ENCODE results near the gene PDCD10. TPM values are rescaled to one million over a fixed set of nuclear protein-coding genes. Genes with fewer than 3 reads are reported as not detected.

Gene PDCD10
- total RNA-seq, 1 experiment from 2014 or later: 65.8 TPM

DNA sequence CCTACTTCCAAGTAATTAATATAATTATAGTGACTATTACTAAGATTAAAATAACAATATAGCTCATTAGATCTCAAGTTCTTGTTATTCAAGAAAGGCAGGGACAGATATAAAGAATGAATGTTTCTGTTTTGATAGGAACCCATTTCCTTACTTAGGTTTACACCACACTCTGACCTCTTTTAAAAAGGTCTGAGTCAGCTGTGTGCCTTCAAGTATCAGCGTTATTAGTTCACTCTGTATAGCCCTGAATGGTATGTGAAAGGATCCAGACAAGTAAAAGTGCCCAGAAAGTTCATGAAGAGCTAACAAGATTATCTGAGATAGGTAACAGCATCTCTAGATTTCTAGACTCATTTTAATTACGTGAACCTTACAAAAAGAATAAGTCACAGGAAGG, 28.9 kb downstream of the PDCD10 start:
- Histone ChIP-seq H3K9me3 (no peaks in the 10 kb centered on the region), H3K27me3 (replicated peaks; ENCODE audit: control insufficient read depth, insufficient read depth, low read length) (no peaks in the 10 kb centered on the region), H3K4me3 (ENCODE audit: low read depth, low read length) (no peak overlapping the region), H3K4me1 (no peaks in the 10 kb centered on the region), H3K36me3 (ENCODE audit: control insufficient read depth, insufficient read depth, low read length) (peaks cover 2% of the 10 kb centered on the region)
- H3K27me3 Mint-ChIP-seq (ENCODE audit: insufficient read depth, unreplicated experiment): no peaks in the 10 kb centered on the region
- POLR2A ChIA-PET: no interaction called here
- intact Hi-C loops (cut with micrococcal nuclease; ENCODE audit: unreplicated experiment): no loop called here
- no peaks in the 10 kb centered on the region for H3K9me3 Mint-ChIP-seq (ENCODE audit: unreplicated experiment)
- no peak overlapping the region for H3K27ac Mint-ChIP-seq (ENCODE audit: unreplicated experiment)
- TF ChIP-seq, protein P1, sequence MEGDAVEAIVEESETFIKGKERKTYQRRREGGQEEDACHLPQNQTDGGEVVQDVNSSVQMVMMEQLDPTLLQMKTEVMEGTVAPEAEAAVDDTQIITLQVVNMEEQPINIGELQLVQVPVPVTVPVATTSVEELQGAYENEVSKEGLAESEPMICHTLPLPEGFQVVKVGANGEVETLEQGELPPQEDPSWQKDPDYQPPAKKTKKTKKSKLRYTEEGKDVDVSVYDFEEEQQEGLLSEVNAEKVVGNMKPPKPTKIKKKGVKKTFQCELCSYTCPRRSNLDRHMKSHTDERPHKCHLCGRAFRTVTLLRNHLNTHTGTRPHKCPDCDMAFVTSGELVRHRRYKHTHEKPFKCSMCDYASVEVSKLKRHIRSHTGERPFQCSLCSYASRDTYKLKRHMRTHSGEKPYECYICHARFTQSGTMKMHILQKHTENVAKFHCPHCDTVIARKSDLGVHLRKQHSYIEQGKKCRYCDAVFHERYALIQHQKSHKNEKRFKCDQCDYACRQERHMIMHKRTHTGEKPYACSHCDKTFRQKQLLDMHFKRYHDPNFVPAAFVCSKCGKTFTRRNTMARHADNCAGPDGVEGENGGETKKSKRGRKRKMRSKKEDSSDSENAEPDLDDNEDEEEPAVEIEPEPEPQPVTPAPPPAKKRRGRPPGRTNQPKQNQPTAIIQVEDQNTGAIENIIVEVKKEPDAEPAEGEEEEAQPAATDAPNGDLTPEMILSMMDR (IDR thresholded peaks at IDR 0.05; ENCODE audit: insufficient read depth in 1 of 2, low read depth in 1 of 2, low read length in 1 of 2, severe bottlenecking in 1 of 2, unreplicated experiment in 1 of 2): no peak
- no peak for DNase-seq
- no peak overlapping the region for H3K4me3 Mint-ChIP-seq (ENCODE audit: unreplicated experiment)
- H3K36me3 Mint-ChIP-seq (ENCODE audit: insufficient read depth, unreplicated experiment): peaks cover 20% of the 10 kb centered on the region
- no TSS peak for BruUV-seq (replicated peaks)
- H3K4me1 Mint-ChIP-seq (ENCODE audit: low read depth, unreplicated experiment): no peaks in the 10 kb centered on the region
- CTCF ChIA-PET: no interaction called here

DNA sequence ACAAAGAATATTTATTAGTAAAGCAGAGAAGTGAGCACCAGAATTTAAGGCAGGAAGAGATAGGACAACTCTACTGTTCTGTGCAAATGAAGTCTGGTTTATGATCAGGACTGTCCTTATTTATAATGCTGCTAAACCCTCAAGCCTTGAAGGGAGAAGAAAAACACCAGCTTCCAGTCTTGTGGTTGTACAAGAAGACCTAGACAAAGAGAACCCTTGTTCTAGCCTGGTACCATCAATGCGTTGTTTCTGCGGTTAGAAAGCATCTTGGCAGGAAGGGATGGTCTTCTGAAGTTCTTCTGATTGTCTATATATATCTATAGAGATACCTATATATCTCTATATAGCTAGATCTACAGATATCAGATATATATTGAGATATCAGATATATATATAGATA, 33.8 kb downstream of the PDCD10 start:
- Mint-ChIP-seq H3K27ac (ENCODE audit: unreplicated experiment) (no peak overlapping the region), H3K4me1 (ENCODE audit: low read depth, unreplicated experiment) (peaks cover 6% of the 10 kb centered on the region), H3K4me3 (ENCODE audit: unreplicated experiment) (no peak overlapping the region), H3K36me3 (ENCODE audit: insufficient read depth, unreplicated experiment) (peaks cover 8% of the 10 kb centered on the region), H3K9me3 (ENCODE audit: unreplicated experiment) (no peaks in the 10 kb centered on the region), H3K27me3 (ENCODE audit: insufficient read depth, unreplicated experiment) (no peaks in the 10 kb centered on the region)
- TF ChIP-seq, protein P1 (IDR thresholded peaks at IDR 0.05; ENCODE audit: insufficient read depth in 1 of 2, low read depth in 1 of 2, low read length in 1 of 2, severe bottlenecking in 1 of 2, unreplicated experiment in 1 of 2): no peak
- Histone ChIP-seq H3K27me3 (replicated peaks; ENCODE audit: control insufficient read depth, insufficient read depth, low read length) (no peaks in the 10 kb centered on the region), H3K9me3 (no peaks in the 10 kb centered on the region), H3K36me3 (ENCODE audit: control insufficient read depth, insufficient read depth, low read length) (peaks cover 2% of the 10 kb centered on the region; the same call in 1 of the 2 replicates), H3K4me1 (no peaks in the 10 kb centered on the region), H3K4me3 (ENCODE audit: low read depth, low read length) (no peak overlapping the region)
- ChIA-PET POLR2A (no interaction called here), CTCF (no interaction called here)
- intact Hi-C loops (cut with micrococcal nuclease; ENCODE audit: unreplicated experiment): loop anchor here (5.0 kb wide), 1 partner anchor 36 kb away; the partner anchor contains the start of gene SERPINI1
- no TSS peak for BruUV-seq (replicated peaks)
- no peak for DNase-seq

DNA sequence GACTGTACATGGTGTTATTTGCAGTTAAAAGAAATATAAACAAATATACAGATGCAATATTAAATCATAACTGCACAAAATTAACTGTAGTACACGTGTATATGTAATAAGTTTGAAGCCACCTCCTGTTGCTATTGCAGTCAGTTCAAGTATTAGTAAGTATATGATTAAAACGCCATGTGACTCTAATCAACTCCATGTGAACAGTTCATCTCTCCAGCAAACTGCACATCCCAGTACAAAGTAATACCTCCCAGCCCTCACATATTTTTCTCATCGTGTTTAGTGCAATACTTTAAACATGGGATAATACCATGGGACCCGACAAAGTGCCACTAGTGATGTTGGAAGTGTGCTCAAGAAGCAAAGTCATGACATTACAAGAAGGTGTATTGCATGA, 34.6 kb downstream of the PDCD10 start:
- peaks cover 6% of the 10 kb centered on the region for H3K4me1 Mint-ChIP-seq (ENCODE audit: low read depth, unreplicated experiment)
- Histone ChIP-seq H3K27me3 (replicated peaks; ENCODE audit: control insufficient read depth, insufficient read depth, low read length) (no peaks in the 10 kb centered on the region), H3K4me1 (no peaks in the 10 kb centered on the region), H3K36me3 (ENCODE audit: control insufficient read depth, insufficient read depth, low read length) (peaks cover 2% of the 10 kb centered on the region; the same call in 1 of the 2 replicates), H3K4me3 (ENCODE audit: low read depth, low read length) (no peak overlapping the region), H3K9me3 (no peaks in the 10 kb centered on the region)
- no peak overlapping the region for H3K27ac Mint-ChIP-seq (ENCODE audit: unreplicated experiment)
- H3K36me3 Mint-ChIP-seq (ENCODE audit: insufficient read depth, unreplicated experiment): peaks cover 8% of the 10 kb centered on the region
- BruUV-seq (replicated peaks): no TSS peak
- intact Hi-C loops (cut with micrococcal nuclease; ENCODE audit: unreplicated experiment): loop anchor here (5.0 kb wide), 1 partner anchor 37 kb away; the partner anchor contains the start of gene SERPINI1
- no peak overlapping the region for H3K4me3 Mint-ChIP-seq (ENCODE audit: unreplicated experiment)
- CTCF ChIA-PET: no interaction called here
- no peak for DNase-seq
- POLR2A ChIA-PET: no interaction called here
- no peaks in the 10 kb centered on the region for H3K27me3 Mint-ChIP-seq (ENCODE audit: insufficient read depth, unreplicated experiment)
- TF ChIP-seq, protein P1 (IDR thresholded peaks at IDR 0.05; ENCODE audit: insufficient read depth in 1 of 2, low read depth in 1 of 2, low read length in 1 of 2, severe bottlenecking in 1 of 2, unreplicated experiment in 1 of 2): no peak
- H3K9me3 Mint-ChIP-seq (ENCODE audit: unreplicated experiment): no peaks in the 10 kb centered on the region
